HG03135 (cell line): ENCODE results near the gene GYG2.
"Not testable (repeated sequence)": the region's sequence is repeated elsewhere in the genome, so short reads cannot be mapped to it uniquely, and the experiment has no call there.

Source experiments
- ATAC-seq: cut with Tn5 transposase; IDR thresholded peaks from one replicate; pipeline ENCODE4 v1.9.1; 2021; ENCODE audit warnings: mild to moderate bottlenecking, moderate library complexity; ENCODE audit not compliant: unreplicated experiment

GYG2 gene

DNA sequence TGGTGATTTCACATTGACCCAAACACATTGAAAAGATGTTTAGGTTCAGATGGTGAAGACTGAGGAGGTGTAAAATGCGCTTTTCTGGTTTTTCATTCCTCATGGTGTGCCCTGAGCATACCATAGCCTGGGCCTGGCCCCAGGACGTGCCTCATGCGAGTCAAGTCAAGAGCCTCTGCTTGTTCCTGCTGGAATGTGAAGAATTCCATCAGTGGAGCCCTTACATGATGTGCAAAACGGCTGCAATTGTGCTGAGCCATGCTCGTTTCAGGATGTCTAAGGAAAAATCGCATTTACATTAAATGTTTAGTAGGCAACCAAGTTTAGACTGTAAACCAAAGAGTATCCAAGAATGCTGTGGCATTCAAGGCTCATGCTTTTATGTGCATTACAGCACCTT is 34.9 kb downstream of the GYG2 start:
- no peak for ATAC-seq

DNA sequence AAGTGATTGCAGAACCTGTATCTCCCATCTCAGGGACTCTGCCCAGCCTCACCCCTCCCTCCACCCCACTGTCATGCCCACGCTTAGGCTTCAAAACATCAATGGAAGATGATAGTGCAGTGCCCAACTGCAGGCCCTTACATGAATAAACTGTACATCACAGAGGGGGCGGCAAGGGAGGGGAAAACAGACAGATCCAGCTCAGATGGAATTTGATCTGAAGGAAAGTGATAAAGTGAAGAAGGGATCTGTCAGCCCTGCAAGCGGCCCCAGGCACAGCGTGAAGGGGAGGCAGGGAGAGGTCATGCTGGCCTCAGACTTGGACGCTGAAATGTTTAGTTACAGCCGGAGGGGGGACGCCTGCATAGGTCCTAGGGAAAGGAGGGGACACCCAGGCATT is 38.5 kb downstream of the GYG2 start:
- no peak for ATAC-seq

DNA sequence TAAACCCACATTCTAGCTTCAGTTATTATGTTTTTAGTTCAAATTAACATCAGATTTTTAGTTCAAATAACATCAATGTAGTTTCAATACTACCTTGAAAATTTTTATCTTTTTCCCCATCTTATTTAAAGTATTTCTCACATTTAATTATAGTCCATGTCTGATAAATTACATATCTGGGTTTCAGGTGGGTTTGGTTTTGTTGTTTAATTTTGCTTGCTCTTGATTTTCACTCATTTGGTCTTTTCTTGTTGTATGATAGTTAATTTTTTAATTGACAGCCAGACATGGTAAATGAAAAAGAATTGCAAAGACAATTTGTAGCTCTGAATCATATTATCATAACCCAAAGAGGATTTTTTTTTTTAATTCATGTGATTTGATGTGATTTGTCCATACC is 41.9 kb downstream of the GYG2 start:
- ATAC-seq, result no peak

DNA sequence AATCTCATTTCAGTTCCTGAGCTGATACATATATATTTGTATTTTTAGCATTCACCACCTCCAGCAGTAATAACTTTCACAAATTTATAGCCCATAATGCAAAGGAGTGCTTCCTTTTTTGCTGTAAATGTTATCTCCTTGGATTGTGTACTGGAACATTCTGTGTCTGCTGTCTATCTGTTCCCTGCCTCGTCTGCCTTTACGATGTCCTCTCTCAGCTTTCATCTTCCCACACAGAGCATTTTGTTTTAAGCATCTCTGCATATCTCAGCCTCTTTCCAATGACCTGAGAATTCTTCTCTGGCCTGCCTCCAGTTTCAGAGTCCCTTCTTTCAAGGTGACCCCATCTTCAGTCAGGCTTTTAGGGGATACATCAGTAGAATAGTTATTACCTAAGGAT is 43.1 kb downstream of the GYG2 start:
- ATAC-seq, result no peak

DNA sequence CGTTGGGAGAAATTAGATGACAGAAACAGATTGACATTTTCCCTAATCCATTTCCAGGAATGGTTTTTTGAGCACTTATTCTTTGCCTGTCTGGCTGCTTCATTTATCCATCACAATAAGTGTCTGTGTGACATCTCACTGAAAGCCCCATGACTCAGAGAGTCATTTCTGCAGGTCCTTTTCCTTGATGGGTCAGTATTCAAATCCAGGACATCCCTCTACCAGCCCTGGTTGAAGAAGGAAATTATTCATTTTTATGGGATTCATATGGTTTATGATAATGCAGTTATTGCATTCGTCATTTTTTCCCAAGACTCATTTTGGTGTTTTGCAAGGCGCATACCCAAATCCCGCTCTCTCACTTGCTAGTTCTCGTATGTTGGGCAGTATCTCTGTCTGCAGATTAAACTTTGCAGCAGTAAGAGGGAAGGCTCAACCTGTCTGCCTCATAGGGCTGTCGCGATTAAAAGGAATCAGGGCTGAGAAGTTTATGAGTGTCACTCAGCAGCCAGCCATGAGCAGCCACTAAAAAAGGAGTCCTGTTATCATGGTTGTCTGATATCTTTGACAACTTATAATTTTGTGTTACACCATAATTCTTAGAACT is 44.0 kb downstream of the GYG2 start:
- no peak for ATAC-seq

DNA sequence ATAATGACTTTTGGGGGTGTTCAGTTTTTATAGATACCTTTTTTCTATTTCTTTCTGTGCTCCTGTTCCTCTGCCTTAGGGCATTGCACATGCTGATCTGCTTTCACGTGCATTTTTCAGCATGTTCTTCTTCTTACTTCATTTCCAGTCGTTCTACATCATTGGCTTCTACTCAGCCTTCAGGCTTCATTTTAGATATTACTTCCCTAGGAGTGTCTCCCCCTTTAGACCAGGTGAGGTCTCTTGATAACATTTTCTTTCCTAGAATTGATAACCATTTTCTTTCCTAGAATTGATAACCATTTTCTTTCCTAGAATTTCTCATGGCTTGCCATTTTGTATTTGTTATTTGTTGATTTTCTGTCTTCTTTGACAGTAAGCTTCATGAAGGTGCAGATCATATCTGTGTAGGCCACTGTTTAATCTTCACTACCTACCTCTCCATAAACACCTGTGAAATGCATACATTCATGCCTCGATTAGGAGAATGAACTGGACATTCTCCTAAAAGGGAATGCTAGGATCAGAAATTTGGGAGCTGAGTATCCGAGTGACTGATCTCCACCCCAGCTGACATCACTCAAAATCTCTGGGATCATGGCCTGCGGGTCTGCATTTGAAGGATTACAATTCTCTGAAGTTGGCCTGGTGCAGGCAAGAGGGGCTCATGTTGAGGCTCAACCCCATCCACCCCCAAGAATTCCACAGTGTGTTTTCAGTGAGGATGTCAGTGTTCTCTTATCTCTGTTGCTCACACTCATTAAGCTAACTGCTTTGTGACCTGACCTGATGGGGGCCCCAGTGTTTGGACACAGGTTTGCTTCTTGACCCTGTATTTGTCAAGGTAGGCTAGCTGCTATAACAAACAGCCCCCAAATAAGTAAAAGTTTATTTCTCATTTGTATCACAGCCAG is 45.7 kb downstream of the GYG2 start:
- no peak for ATAC-seq

DNA sequence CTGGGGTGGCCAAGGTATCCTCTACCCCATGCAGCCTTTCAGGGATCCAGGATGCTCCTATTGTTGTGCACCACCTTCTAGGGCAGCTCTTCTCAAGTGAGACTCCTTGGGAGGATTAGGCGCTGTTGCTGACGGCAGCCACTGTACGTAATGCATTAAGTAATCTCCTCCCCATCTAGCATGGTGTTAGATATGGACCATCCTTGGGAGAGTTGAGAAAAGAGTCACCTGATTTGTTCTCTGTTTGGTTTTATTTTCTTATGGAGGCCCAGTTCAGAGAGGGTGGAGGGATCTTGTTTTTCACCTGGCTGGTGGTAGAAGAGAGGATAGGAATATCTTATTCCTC is 46.4 kb downstream of the GYG2 start:
- ATAC-seq, result no peak

DNA sequence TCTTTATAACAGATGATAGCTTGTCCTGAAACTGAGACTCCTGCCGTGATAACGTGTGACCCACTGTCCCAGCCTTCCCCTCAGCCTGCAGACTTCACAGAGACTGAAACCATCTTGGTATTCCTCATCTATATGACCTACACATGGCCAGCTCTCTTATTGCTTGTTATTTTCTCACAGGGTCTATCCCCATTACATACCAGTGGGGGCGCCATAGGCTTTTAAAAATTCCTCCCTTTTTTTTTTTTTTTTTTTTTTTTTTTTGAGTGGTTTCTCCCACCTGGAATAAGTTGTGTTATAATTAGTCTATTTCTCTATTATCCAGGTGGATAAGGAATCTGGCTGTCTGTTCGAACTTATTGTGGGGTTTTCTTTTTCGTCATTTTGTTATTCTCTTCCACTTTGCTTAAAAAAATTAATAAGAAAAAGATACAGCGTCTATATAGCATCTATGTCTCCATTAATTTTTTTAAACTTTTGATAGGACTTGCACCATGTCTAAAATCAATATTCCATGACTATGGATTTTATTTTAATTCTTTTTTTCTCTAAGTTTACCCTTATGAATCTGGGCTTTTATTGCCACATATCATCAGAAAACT is 47.2 kb downstream of the GYG2 start:
- ATAC-seq, result no peak

DNA sequence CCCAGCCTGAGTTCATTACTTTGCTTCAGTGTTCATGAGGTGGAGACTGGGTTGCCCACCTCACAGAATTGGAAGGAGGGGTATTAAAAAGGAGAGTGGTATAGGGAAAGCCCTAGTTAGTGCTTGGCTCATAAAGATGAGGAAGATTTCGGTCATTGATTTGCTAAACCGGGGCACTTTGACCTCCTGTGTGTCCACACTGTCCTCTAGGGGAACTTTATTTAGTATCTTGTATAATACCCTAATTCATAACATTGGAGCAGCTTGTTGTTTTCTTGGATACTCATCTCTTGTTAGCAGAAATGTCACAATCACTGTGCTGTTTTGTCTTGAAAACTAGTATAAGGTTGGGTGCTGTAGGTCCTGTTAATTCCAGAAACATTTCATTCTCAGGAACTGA is 49.8 kb downstream of the GYG2 start:
- no peak for ATAC-seq

DNA sequence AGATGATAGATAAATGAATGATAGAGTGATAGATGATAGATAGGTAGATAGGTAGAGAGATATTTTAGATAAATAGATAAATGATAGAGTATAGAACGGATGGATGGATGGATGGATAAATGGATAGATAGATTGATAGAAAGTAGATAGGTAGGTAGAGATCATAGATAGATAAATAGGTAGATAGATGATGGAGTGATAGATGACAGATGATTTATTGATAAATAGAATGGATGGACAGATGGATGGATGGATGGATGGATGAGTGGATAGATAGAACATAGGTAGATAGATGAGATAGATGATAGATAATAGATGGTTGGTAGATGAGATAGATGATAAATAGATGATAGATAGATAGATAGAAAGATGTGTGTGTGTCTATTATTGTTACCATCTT is 50.9 kb downstream of the GYG2 start:
- no peak for ATAC-seq

DNA sequence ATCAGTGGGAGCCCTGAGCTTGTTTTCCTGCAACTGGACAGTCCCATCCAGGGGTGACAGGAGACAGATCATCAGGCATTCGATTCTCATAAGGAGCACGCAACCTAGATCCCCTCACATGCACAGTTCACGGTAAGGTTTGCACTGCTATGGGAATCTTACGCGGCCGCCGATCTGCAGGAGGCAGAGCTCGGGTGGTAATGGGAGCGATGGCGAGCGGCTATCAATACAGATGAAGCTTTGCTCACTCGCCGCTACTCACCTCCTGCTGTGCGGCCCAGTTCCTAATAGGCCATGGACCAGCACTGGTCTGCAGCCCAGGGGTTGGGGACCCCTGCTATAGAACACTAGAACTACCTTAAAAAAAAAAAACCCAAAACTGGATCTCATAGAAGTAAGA is 55.0 kb downstream of the GYG2 start:
- no peak for ATAC-seq

DNA sequence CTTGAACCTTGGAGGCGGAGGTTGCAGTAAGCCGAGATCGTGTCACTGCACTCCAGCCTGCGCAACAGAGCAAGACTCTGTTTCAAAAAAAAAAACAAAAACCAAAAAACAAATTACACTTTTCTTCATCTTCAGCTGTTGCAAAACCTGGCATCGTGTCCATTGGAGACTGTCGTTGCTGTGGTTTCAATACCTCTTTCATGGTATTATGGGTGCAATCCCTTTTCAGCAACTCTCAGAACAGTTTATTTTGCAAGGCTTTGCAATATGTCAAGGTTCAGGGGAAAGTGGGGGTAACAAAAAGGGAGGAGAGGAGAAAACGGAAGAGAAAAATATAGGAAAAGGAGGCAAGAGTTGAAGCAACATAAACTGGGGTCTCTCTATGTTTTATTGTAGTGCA is 59.6 kb downstream of the GYG2 start:
- no peak for ATAC-seq

DNA sequence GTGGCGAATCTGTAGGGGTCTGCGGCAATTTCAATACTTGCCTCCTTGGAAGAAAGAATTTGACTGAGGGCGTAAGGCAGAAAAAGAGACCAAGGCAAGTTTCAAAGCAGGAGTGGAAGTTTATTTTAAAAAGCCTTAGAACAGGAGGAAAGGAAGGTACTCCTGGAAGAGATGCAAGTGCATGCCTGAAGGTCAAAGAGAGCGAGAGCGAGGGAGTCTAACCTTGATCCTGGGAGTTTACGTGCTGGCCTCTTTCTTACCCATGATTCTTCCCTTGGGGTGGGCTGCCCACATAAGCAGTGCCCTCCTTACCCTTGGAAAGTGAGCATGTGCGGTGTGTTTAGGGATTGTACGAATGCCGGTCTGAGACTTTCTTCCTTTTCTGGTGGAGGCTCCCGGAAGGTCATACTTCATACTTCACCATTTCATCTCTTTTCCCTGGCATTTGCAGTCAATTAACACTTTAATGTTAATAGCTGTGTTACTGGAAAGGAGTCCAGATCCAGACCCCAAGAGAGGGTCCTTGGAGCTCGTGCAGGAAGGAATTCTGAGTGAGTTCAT is 60.4 kb downstream of the GYG2 start:
- ATAC-seq, result no peak

DNA sequence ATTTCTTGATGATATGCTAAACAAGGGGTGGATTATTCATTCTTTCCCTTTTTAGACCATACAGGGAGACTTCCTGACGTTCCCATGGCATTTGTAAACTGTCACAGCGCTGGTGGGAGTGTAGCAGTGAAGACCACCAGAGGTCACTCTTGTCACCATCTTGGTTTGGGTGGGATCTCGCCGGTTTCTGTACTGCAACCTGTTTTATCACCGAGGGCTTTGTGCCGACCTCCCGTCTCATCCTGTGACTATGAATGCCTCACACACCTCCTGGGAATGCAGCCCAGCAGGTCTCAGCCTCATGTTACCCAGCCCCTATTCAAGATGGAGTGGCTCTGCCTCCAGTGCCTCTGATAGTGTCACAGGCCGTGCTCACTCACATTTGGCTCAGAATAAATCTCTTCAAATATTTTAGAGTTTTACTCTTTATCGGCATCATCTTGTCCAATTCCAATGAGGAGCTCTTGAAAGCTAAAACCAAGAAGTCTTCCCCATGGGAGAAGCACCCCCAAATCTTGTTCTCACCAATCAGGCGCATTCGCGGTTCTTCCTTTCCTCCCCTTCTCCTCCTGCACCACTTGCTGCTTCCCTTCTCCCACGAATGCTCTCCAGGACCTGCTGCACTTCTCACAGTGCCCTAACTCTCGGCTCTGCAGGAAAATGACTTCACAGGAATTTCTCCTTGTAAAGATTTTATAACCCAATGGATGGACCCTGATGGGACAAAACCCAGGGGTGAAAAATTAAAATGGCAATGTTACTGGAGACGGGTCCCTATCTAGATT is 61.2 kb downstream of the GYG2 start:
- ATAC-seq, result not testable (repeated sequence)

DNA sequence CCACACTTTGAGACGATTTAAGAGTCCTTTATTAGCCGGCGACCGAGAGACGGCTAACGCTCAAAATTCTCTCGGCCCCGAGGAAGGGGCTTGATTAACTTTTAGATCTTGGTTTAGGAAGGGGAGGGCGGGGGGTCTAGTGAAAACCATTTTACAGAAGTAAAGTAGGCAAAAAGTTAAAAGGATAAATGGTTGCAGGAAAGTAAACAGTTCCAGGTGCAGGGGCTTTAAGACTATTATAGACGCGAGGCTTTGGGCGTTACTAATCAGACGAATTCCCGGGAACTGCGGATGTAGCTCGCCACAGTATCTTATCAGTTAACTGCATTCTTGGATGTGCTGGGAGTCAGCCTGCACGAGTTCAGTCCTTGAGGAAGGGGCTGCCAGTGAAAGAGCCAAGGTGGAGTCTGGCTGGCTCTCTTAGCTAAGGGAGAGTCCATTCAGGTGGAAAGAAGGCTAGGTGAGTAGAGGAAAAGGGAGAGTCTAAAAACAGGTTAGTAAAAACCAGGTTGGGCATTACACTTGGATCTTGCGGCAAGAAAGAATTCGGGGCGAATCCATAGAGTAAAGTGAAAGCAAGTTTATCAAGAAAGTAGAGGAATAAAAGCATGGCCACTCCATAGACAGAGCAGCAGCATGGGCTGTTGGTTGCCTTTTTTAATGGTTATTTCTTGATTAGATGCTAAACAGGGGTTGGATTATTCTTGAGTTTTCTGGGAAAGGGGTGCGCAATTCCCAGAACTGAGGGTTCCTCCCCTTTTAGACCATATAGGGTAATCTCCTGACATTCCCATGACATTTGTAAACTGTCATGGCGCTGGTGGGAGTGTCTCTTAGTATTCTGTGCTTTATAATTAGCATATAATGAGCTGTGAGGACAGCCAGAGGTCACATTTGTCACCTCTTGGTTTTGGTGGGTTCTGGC is 62.1 kb downstream of the GYG2 start:
- ATAC-seq, result not testable (repeated sequence)

DNA sequence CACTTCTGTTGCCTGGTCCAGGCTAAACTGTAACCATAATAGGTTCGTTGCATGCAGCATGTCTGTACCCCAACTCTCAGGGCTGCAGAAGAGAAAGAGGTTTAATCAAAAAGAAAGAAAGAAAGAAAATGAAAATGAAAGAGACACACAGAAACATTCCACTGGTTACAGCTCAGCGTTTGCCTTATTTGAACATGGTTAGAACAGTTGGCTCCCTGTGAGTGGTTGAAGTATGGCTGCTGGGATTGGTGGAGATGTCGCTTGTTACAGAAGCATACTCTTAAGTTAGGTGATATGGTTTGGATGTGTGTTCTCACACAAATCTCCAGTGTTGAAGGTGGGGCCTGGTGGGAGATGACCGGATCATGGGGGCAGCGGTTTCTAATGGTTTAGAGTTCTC is 64.1 kb downstream of the GYG2 start:
- no peak for ATAC-seq

DNA sequence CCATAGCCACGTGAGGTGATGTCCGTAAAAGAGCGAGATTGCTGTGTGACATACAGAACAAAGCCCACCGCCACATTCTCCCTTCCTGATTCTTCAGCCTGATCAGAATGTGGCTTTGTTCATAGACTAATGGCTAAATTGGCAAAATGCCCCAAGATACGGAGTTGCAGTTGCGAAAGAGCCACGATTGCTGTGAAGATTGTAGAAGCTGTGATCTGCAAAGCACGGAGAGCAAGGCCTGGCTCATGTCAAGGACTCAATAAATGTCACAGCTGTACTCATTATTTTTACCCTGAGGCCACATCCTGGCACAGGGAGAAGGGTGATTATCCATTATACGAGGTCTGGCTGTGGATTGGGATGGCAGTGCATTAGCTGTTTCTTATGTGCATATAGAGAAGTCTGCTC is 66.2 kb downstream of the GYG2 start:
- no peak for ATAC-seq

DNA sequence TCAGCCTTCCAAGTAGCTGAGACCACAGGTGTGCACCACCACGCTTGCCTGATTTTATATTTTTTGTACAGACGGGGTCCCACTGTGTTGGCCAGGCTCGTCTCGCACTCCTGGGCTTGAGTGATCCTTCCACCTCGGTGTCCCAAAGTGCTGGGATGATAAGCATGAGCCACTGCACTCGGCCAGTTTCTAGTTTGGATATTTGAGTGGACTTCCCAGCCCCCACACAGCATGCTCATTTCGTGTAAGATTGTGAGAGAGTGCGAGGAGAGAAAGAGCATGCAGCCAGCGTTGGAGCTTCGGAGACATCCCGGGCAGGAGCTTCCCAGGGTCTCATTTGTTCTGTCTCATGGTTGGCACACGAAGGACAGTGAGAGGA is 68.6 kb downstream of the GYG2 start:
- ATAC-seq, result no peak

DNA sequence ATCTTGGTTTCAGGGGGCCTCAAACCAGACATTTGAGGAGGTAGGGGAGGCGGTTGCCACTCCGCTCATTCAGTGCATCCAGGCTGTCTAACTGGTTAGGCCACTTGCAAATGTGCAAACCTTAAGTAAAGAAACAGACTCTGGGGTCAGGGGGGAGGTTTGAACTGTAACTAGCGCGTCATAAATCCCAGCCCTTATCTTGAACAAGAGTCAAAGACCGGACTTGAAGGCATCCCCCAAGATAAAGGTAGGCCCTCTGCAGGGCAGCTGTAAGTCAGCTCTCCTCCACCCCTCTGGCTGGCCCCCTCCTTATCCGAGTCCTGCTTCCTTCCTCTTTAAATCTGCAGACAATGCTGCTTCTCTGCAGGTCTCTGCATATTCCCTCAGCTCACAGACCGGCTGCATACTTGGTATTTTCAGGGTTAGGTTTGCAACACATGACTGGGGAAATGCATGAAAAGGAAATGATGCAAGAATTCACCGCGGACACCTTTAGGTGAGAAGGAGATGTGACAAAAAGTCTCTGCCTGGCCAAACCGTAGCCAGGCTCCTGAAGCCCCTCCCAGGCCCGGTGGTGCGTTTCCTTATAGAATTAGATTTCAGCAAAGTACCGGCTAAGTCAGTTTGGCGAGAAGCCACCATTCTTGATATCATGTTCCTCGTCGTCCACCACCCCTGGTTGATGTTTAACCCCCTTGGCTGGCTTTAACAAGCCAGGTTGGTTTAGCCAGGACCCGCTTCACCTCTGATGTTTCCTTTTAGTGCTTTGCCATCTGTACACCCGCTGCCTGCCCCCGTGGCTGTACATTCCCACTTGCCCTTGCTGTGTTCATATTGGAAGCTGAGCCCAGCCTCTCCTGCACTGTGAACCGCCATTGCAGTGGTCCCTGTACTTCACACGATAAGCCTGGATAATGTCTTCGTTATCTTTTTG is 69.2 kb downstream of the GYG2 start:
- peak; percentile 54 for ATAC-seq
